ENCODE measurements around the gene BICRA. TPM values are rescaled to one million over a fixed set of nuclear protein-coding genes. Genes with fewer than 3 reads are reported as not detected.

BICRA gene
- total RNA-seq, 3 donors from 2014 or later = 4.2 to 8.3 (median 7.5) TPM

- Histone ChIP-seq H3K27ac (no peak overlapping the region), H3K36me3 (no peaks in the 10 kb centered on the region), H3K27me3 (no peaks in the 10 kb centered on the region), H3K9me3 (no peaks in the 10 kb centered on the region), H3K4me3 (no peak overlapping the region), H3K4me1 (no peaks in the 10 kb centered on the region)
- intact Hi-C loops (cut with DNase I; ENCODE audit: low total_unique reads) = no loop called here
- TF ChIP-seq POLR2A (IDR thresholded peaks at IDR 0.05) (no peak), POLR2AphosphoS5 (IDR thresholded peaks at IDR 0.05) (no peak)
- TF ChIP-seq, protein P1, sequence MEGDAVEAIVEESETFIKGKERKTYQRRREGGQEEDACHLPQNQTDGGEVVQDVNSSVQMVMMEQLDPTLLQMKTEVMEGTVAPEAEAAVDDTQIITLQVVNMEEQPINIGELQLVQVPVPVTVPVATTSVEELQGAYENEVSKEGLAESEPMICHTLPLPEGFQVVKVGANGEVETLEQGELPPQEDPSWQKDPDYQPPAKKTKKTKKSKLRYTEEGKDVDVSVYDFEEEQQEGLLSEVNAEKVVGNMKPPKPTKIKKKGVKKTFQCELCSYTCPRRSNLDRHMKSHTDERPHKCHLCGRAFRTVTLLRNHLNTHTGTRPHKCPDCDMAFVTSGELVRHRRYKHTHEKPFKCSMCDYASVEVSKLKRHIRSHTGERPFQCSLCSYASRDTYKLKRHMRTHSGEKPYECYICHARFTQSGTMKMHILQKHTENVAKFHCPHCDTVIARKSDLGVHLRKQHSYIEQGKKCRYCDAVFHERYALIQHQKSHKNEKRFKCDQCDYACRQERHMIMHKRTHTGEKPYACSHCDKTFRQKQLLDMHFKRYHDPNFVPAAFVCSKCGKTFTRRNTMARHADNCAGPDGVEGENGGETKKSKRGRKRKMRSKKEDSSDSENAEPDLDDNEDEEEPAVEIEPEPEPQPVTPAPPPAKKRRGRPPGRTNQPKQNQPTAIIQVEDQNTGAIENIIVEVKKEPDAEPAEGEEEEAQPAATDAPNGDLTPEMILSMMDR (IDR thresholded peaks at IDR 0.05) = no peak
- no peak for DNase-seq (ENCODE audit: low spot score in 2 of 2)
These were observed 43.4 kb downstream of the BICRA start for GRCh38 chr19:47652285-47652684.

DNA sequence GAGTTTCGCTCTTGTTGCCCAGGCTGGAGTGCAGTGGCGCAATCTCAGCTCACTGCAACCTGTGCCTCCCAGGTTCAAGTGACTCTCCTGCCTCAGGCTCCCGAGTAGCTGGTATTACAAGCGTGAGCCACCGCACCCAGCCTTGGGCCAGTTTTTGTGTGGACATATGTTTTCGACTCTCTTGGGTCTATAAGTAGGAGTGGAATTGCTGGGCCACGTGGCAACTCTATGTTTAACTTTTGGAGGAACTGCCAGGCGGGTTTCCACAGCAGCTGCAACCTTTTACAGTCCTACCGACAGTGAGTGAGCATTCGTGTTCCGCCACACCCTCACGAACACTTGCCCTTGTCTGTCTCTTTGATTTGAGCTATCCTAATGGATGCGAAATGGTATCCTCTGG, 44.9 kb downstream of the BICRA start:
- no peak overlapping the region for H3K4me3 ChIP-seq
- H3K27ac ChIP-seq = no peak overlapping the region
- H3K27me3 ChIP-seq = no peaks in the 10 kb centered on the region
- intact Hi-C loops (cut with DNase I; ENCODE audit: low total_unique reads) = no loop called here
- no peak for DNase-seq (ENCODE audit: low spot score in 2 of 2)
- H3K9me3 ChIP-seq = no peaks in the 10 kb centered on the region
- TF ChIP-seq POLR2AphosphoS5 (IDR thresholded peaks at IDR 0.05) (no peak), POLR2A (IDR thresholded peaks at IDR 0.05) (no peak)
- TF ChIP-seq, protein P1 (IDR thresholded peaks at IDR 0.05) = no peak
- no peaks in the 10 kb centered on the region for H3K36me3 ChIP-seq
- no peaks in the 10 kb centered on the region for H3K4me1 ChIP-seq

DNA sequence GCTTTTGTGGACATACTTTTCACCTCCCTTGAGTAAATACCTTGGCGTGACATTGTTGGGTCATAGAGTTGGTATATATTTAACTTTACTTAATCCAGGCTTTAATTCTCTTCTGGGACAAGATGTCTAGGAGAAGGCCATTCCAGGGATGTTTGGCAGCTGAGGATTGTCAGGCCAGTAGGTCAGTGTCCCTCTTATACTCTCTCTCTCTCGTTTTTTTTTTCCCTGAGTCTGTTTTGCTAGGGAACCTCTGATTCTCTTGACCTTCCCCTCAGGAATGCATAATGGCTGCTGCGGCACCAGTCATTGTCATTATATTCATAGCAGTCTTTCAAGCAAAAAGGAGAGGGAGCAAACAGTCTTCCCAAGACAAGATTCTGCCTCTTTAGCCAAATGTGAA, 48.8 kb downstream of the BICRA start:
- Histone ChIP-seq H3K4me3 (no peak overlapping the region), H3K27me3 (no peaks in the 10 kb centered on the region), H3K27ac (no peak overlapping the region), H3K9me3 (no peaks in the 10 kb centered on the region), H3K36me3 (no peaks in the 10 kb centered on the region), H3K4me1 (peaks cover 7 to 9% of the 10 kb centered on the region in 2 donors)
- intact Hi-C loops (cut with DNase I; ENCODE audit: low total_unique reads) = no loop called here
- TF ChIP-seq POLR2A (IDR thresholded peaks at IDR 0.05) = no peak
- no peak for DNase-seq (ENCODE audit: low spot score in 2 of 2)

- no peak overlapping the region for H3K27ac ChIP-seq
- intact Hi-C loops (cut with DNase I; ENCODE audit: low total_unique reads) = no loop called here
These were observed 49.8 kb downstream of the BICRA start for GRCh38 chr19:47658431-47659348.

DNA sequence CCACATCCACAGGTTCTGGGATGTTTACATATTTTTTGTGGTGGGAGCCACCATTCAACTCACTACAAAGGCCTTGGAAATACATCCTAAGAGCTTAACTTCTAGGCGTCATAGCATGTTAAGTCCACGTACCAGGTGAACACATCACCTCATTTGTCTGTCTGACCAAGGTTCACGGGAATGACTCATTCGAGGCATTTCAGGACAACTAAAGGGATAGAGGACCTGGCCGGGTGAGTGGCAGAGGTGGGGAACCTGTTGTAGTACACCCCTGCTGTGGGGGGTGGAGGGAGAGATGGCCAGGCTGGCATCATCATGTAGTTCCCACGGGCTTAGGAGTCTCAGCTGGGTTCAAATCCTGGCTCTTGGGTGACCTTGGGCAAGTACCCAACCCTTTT, 51.5 kb downstream of the BICRA start:
- H3K27me3 ChIP-seq = no peaks in the 10 kb centered on the region
- TF ChIP-seq, protein P1 (IDR thresholded peaks at IDR 0.05) = no peak
- TF ChIP-seq POLR2A (IDR thresholded peaks at IDR 0.05) = no peak
- no peak for TF ChIP-seq POLR2AphosphoS5 (IDR thresholded peaks at IDR 0.05)
- DNase-seq (ENCODE audit: low spot score in 2 of 2) = no peak
- intact Hi-C loops (cut with DNase I; ENCODE audit: low total_unique reads) = no loop called here
- H3K9me3 ChIP-seq = no peaks in the 10 kb centered on the region
- H3K36me3 ChIP-seq = no peaks in the 10 kb centered on the region
- H3K27ac ChIP-seq = peak overlapping the region; percentile 60 to 67
- peaks cover 12 to 19% of the 10 kb centered on the region in 2 donors for H3K4me1 ChIP-seq
- no peak overlapping the region for H3K4me3 ChIP-seq

More at GRCh38 chr19:47658431-47659348, 49.8 kb downstream of the BICRA start:
- Histone ChIP-seq H3K36me3 (no peaks in the 10 kb centered on the region), H3K9me3 (no peaks in the 10 kb centered on the region), H3K27me3 (no peaks in the 10 kb centered on the region), H3K4me3 (no peak overlapping the region), H3K4me1 (peaks cover 12 to 19% of the 10 kb centered on the region in 2 donors)
- no peak for DNase-seq (ENCODE audit: low spot score in 2 of 2)
- TF ChIP-seq POLR2A (IDR thresholded peaks at IDR 0.05) (no peak), POLR2AphosphoS5 (IDR thresholded peaks at IDR 0.05) (no peak)
- TF ChIP-seq, protein P1 (IDR thresholded peaks at IDR 0.05) = no peak
